Pons (tissue), 1 donor: ENCODE results near the gene CRAT.

Experiments
- DNase-seq: peaks from one replicate; pipeline ENCODE4 v3.0.0-alpha.2; 2016; ENCODE audit warnings: low spot score

The CRAT gene

GRCh38 chr9:129109952-129110739 lies 447 bp downstream of the CRAT start:
- peak; percentile 25 for DNase-seq

- DNase-seq: peak; percentile 18
Measured at GRCh38 chr9:129109537-129109903, 1.1 kb downstream of the CRAT start.

- DNase-seq: no peak
Measured at GRCh38 chr9:129108805-129109536, 1.6 kb downstream of the CRAT start.

- no peak for DNase-seq
Measured at GRCh38 chr9:129108083-129108804, 2.3 kb downstream of the CRAT start.

GRCh38 chr9:129107651-129108050 lies 2.9 kb downstream of the CRAT start:
- DNase-seq: no peak

GRCh38 chr9:129105857-129106694 lies 4.5 kb downstream of the CRAT start:
- no peak for DNase-seq

GRCh38 chr9:129104051-129104450 lies 6.5 kb downstream of the CRAT start:
- no peak for DNase-seq

- no peak for DNase-seq
Measured at GRCh38 chr9:129103595-129103965, 7.0 kb downstream of the CRAT start.

GRCh38 chr9:129102791-129103594 lies 7.6 kb downstream of the CRAT start:
- DNase-seq: peak; percentile 33

- DNase-seq: no peak
Measured at GRCh38 chr9:129102095-129102525, 8.5 kb downstream of the CRAT start.

GRCh38 chr9:129101279-129101678 lies 9.3 kb downstream of the CRAT start:
- DNase-seq: no peak

- no peak for DNase-seq
Measured at GRCh38 chr9:129100383-129101169, 10.0 kb downstream of the CRAT start.

- no peak for DNase-seq
Measured at GRCh38 chr9:129098328-129098727, 12.3 kb downstream of the CRAT start.

GRCh38 chr9:129097671-129098306 lies 12.8 kb downstream of the CRAT start:
- DNase-seq: no peak

- DNase-seq: no peak
Measured at GRCh38 chr9:129095908-129096307, 14.7 kb downstream of the CRAT start.

GRCh38 chr9:129095170-129095667 lies 15.4 kb downstream of the CRAT start:
- no peak for DNase-seq

GRCh38 chr9:129094387-129095169 lies 16.0 kb downstream of the CRAT start:
- DNase-seq: no peak

- no peak for DNase-seq
Measured at GRCh38 chr9:129093602-129094386, 16.8 kb downstream of the CRAT start.
